Central memory CD4-positive, alpha-beta T cell (primary cell): Measurements from ENCODE around the gene OSM.
"Not testable (repeated sequence)": the region's sequence is repeated elsewhere in the genome, so short reads cannot be mapped to it uniquely, and the experiment has no call there.

Source experiments
- DNase-seq: peaks from one replicate; pipeline ENCODE4 v3.0.0; 2022

Gene OSM

GRCh38 chr22:30224161-30224857 is 42.3 kb downstream of the OSM start:
- DNase-seq: no peak

- DNase-seq: no peak
Measured at GRCh38 chr22:30223303-30223702, 43.3 kb downstream of the OSM start.

GRCh38 chr22:30222321-30222720 is 44.3 kb downstream of the OSM start:
- no peak for DNase-seq

GRCh38 chr22:30221121-30221992 is 45.3 kb downstream of the OSM start:
- peak; percentile 68 for DNase-seq

GRCh38 chr22:30220338-30221012 is 46.2 kb downstream of the OSM start:
- no peak for DNase-seq

- DNase-seq: no peak
Measured at GRCh38 chr22:30219668-30220278, 46.9 kb downstream of the OSM start.

GRCh38 chr22:30219049-30219654 is 47.5 kb downstream of the OSM start:
- DNase-seq: no peak

- DNase-seq: no peak
Measured at GRCh38 chr22:30217698-30218560, 48.7 kb downstream of the OSM start.

GRCh38 chr22:30216710-30217109 is 49.9 kb downstream of the OSM start:
- no peak for DNase-seq

- DNase-seq: not testable (repeated sequence)
Measured at GRCh38 chr22:30216272-30216671, 50.4 kb downstream of the OSM start.

- no peak for DNase-seq
Measured at GRCh38 chr22:30214703-30215407, 51.8 kb downstream of the OSM start.

- DNase-seq: no peak
Measured at GRCh38 chr22:30212996-30213441, 53.6 kb downstream of the OSM start.
